Uterus (tissue), 2 donors: ENCODE data around the gene SLAMF7.

Experiments used
- POLR2A ChIP-seq, 2 donors: fragments of 450-650 bp; IDR thresholded peaks; one replicate each; pipeline ENCODE4 v1.6.1; 2016; ENCODE audit warnings: antibody characterized with exemption in 2 of 2, mild to moderate bottlenecking in 1 of 2, moderate library complexity in 1 of 2
- TF ChIP-seq, protein P1 (sequence below), 4 experiments: fragments of 200-600 bp in 2 of 4; fragments of 450-650 bp in 2 of 4; sonication (generic) in 2 of 4; IDR thresholded peaks; one replicate each; pipeline ENCODE4 v1.5.1; 2016 to 2019; ENCODE audit warnings: antibody characterized with exemption in 4 of 4, mild to moderate bottlenecking in 2 of 4, moderate library complexity in 1 of 4

- TF ChIP-seq, protein P1, sequence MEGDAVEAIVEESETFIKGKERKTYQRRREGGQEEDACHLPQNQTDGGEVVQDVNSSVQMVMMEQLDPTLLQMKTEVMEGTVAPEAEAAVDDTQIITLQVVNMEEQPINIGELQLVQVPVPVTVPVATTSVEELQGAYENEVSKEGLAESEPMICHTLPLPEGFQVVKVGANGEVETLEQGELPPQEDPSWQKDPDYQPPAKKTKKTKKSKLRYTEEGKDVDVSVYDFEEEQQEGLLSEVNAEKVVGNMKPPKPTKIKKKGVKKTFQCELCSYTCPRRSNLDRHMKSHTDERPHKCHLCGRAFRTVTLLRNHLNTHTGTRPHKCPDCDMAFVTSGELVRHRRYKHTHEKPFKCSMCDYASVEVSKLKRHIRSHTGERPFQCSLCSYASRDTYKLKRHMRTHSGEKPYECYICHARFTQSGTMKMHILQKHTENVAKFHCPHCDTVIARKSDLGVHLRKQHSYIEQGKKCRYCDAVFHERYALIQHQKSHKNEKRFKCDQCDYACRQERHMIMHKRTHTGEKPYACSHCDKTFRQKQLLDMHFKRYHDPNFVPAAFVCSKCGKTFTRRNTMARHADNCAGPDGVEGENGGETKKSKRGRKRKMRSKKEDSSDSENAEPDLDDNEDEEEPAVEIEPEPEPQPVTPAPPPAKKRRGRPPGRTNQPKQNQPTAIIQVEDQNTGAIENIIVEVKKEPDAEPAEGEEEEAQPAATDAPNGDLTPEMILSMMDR (IDR thresholded peaks at IDR 0.05), result no peak
- no peak for TF ChIP-seq POLR2A (IDR thresholded peaks at IDR 0.05)
Observed at GRCh38 chr1:160744852-160745520, 5.9 kb downstream of the SLAMF7 start.
